HEK293 (cell line): ENCODE results near the gene TFR2.

Experiments used
- CTCF ChIA-PET: fragments of 350-600 bp; formaldehyde crosslinking; extraction: SDS; loops from one replicate; lab custom pipeline; 2021; ENCODE audit warnings: antibody characterized with exemption; lab: Yijun Ruan, JAX
- POLR2A ChIA-PET: fragments of 300-600 bp; formaldehyde crosslinking; extraction: SDS; loops from one replicate; lab custom pipeline; 2020; ENCODE audit warnings: antibody characterized with exemption, inconsistent platforms; lab: Yijun Ruan, JAX
- H3K27ac ChIP-seq: fragments of 200-500 bp; sonication (Bioruptor generic); 2 replicates; pipeline ENCODE4 v1.5.1; 2014; ENCODE audit warnings: low read depth, low read length, control low read depth, inconsistent platforms; ENCODE audit errors: extremely low read depth
- H3K36me3 ChIP-seq, 2 experiments: fragments of 200-500 bp in 1 of 2; sonication (Bioruptor generic) in 1 of 2; 1 replicate in 1 of 2; 2 replicates in 1 of 2; pipeline ENCODE4 v1.5.1; 2014 to 2017; ENCODE audit warnings: inconsistent platforms in 2 of 2, low read length in 2 of 2; ENCODE audit not compliant: control insufficient read depth in 2 of 2, insufficient read depth in 1 of 2
- H3K4me1 ChIP-seq: fragments of 200-500 bp; sonication (Bioruptor generic); 2 replicates; pipeline ENCODE4 v1.5.1; 2014; ENCODE audit warnings: mild to moderate bottlenecking, low read length, inconsistent platforms; ENCODE audit not compliant: control insufficient read depth, insufficient read depth
- H3K4me3 ChIP-seq: 2 replicates; pipeline ENCODE4 v1.5.1; 2011; ENCODE audit warnings: low read depth, mild to moderate bottlenecking, control low read depth, low read length, moderate library complexity
- H3K9me3 ChIP-seq: fragments of 200-500 bp; sonication (Bioruptor generic); 2 replicates; pipeline ENCODE4 v1.5.1; 2014; ENCODE audit warnings: low read depth, low read length, inconsistent platforms; ENCODE audit not compliant: control insufficient read depth, insufficient read depth
- FEZF1 ChIP-seq: fragments of 450-650 bp; formaldehyde crosslinking; IDR thresholded peaks from 2 replicates; pipeline ENCODE4 v1.5.1; 2016; ENCODE audit warnings: missing biosample characterization, missing genetic modification characterization
- IKZF3 ChIP-seq: fragments of 450-650 bp; IDR thresholded peaks from 2 replicates; pipeline ENCODE4 v1.5.0; 2018; ENCODE audit warnings: missing biosample characterization, mild to moderate bottlenecking, missing genetic modification characterization, moderate library complexity
- RBAK ChIP-seq: fragments of 450-650 bp; formaldehyde crosslinking; IDR thresholded peaks from 2 replicates; pipeline ENCODE4 v1.5.1; 2016; ENCODE audit warnings: missing biosample characterization, missing genetic modification characterization
- SP3 ChIP-seq: fragments of 450-650 bp; formaldehyde crosslinking; IDR thresholded peaks from 2 replicates; pipeline ENCODE4 v1.5.1; 2016; ENCODE audit warnings: missing biosample characterization, missing genetic modification characterization
- YY1 ChIP-seq: fragments of 450-650 bp; formaldehyde crosslinking; IDR thresholded peaks from 2 replicates; pipeline ENCODE4 v1.5.1; 2018; ENCODE audit warnings: missing biosample characterization, missing genetic modification characterization
- ZNF121 ChIP-seq: fragments of 450-650 bp; formaldehyde crosslinking; IDR thresholded peaks from 2 replicates; pipeline ENCODE4 v1.5.1; 2016; ENCODE audit warnings: missing biosample characterization, missing genetic modification characterization
- ZNF23 ChIP-seq: fragments of 450-650 bp; formaldehyde crosslinking; IDR thresholded peaks from 2 replicates; pipeline ENCODE4 v1.5.1; 2016; ENCODE audit warnings: missing biosample characterization, missing genetic modification characterization, borderline replicate concordance
- ZNF24 ChIP-seq: fragments of 450-650 bp; formaldehyde crosslinking; IDR thresholded peaks from 2 replicates; pipeline ENCODE4 v1.5.1; 2016; ENCODE audit warnings: missing biosample characterization, missing genetic modification characterization
- ZNF248 ChIP-seq: fragments of 450-650 bp; formaldehyde crosslinking; IDR thresholded peaks from 2 replicates; pipeline ENCODE4 v1.5.1; 2017; ENCODE audit warnings: missing biosample characterization, missing genetic modification characterization
- ZNF302 ChIP-seq: fragments of 450-650 bp; formaldehyde crosslinking; IDR thresholded peaks from 2 replicates; pipeline ENCODE4 v1.5.1; 2016; ENCODE audit warnings: missing biosample characterization, missing genetic modification characterization, low read depth
- ZNF335 ChIP-seq: fragments of 450-650 bp; formaldehyde crosslinking; conservative IDR thresholded peaks from 2 replicates; pipeline ENCODE4 v1.5.1; 2016; ENCODE audit warnings: missing biosample characterization, missing genetic modification characterization
- ZNF433 ChIP-seq: fragments of 450-650 bp; formaldehyde crosslinking; IDR thresholded peaks from 2 replicates; pipeline ENCODE4 v1.5.1; 2016; ENCODE audit warnings: missing biosample characterization, missing genetic modification characterization, low read depth
- ZNF48 ChIP-seq: fragments of 450-650 bp; formaldehyde crosslinking; IDR thresholded peaks from 2 replicates; pipeline ENCODE4 v1.5.1; 2016; ENCODE audit warnings: missing biosample characterization, missing genetic modification characterization
- ZNF561 ChIP-seq: fragments of 450-650 bp; IDR thresholded peaks from 2 replicates; pipeline ENCODE4 v1.5.1; 2018; ENCODE audit warnings: missing biosample characterization, missing genetic modification characterization, borderline replicate concordance
- ZNF623 ChIP-seq: fragments of 450-650 bp; formaldehyde crosslinking; IDR thresholded peaks from 2 replicates; pipeline ENCODE4 v1.5.1; 2016; ENCODE audit warnings: missing biosample characterization, missing genetic modification characterization
- ZNF624 ChIP-seq: fragments of 450-650 bp; formaldehyde crosslinking; IDR thresholded peaks from 2 replicates; pipeline ENCODE4 v1.5.1; 2017; ENCODE audit warnings: missing biosample characterization, missing genetic modification characterization
- ZNF677 ChIP-seq: fragments of 450-650 bp; IDR thresholded peaks from 2 replicates; pipeline ENCODE4 v1.5.0; 2018; ENCODE audit warnings: missing biosample characterization, mild to moderate bottlenecking, missing genetic modification characterization, moderate library complexity
- ZNF776 ChIP-seq: fragments of 450-650 bp; formaldehyde crosslinking; IDR thresholded peaks from 2 replicates; pipeline ENCODE4 v1.5.0; 2017; ENCODE audit warnings: missing biosample characterization, missing genetic modification characterization, borderline replicate concordance
- ZNF843 ChIP-seq: fragments of 450-650 bp; formaldehyde crosslinking; IDR thresholded peaks from 2 replicates; pipeline ENCODE4 v1.5.1; 2016; ENCODE audit warnings: missing biosample characterization, missing genetic modification characterization
- TF ChIP-seq, protein P1 (sequence below): fragments of 450-650 bp; formaldehyde crosslinking; IDR thresholded peaks from 2 replicates; pipeline ENCODE4 v1.5.1; 2016; ENCODE audit warnings: missing biosample characterization, missing genetic modification characterization
- TF ChIP-seq, protein P2 (sequence below): fragments of 450-650 bp; formaldehyde crosslinking; IDR thresholded peaks from 2 replicates; pipeline ENCODE4 v1.5.1; 2016; ENCODE audit warnings: missing biosample characterization, missing genetic modification characterization
- TF ChIP-seq, protein P3 (sequence below): fragments of 450-650 bp; formaldehyde crosslinking; IDR thresholded peaks from 2 replicates; pipeline ENCODE4 v1.5.1; 2016; ENCODE audit warnings: missing biosample characterization, missing genetic modification characterization
- TF ChIP-seq, protein P4 (sequence below): fragments of 450-650 bp; formaldehyde crosslinking; conservative IDR thresholded peaks from 2 replicates; pipeline ENCODE4 v1.5.1; 2016; ENCODE audit warnings: low read depth, missing biosample characterization, missing genetic modification characterization

The TFR2 gene

DNA sequence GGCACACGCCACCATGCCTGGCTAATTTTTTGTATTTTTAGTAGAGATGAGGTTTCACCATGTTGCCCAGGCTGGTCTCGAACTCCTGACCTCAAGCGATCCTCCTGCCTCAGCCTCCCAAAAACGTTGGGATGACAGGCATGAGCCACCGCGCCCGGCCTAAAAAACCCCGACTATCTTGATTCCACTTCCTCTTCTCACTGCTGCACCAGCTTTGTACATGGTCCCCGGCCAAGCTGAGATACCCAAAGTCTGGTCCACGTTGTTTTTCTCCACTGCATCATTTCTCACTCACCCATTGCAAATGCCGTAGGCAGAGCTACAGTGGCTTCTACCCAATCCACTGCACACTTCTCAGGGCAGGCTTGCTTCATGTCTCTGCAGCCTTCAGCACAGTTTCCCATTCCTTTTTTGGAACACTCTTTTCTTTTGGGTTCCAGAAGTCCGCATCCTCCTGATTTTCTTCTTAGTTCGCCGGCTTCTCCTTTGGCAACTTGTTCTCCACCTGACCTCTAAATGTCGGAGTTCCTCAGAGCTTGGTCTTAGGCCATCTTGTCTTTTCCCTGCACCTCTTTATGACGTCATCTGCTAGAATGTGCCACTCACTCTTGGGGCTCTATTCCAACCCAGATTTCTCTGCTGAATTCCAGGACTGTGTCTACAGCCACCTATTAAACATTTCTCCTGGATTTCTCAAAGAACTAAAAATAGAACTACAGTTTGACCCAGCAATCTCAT lies 26.1 kb upstream of the TFR2 start:
- no peak overlapping the region for H3K27ac ChIP-seq
- TF ChIP-seq ZNF843 (tag by site-specific recombination): no peak
- TF ChIP-seq ZNF48 (tag by site-specific recombination): no peak
- no peak for TF ChIP-seq ZNF561 (tag by site-specific recombination)
- TF ChIP-seq ZNF248 (tag by site-specific recombination): no peak
- TF ChIP-seq ZNF624 (tag by site-specific recombination): no peak
- no peak for TF ChIP-seq ZNF121 (tag by site-specific recombination)
- TF ChIP-seq, protein P1, sequence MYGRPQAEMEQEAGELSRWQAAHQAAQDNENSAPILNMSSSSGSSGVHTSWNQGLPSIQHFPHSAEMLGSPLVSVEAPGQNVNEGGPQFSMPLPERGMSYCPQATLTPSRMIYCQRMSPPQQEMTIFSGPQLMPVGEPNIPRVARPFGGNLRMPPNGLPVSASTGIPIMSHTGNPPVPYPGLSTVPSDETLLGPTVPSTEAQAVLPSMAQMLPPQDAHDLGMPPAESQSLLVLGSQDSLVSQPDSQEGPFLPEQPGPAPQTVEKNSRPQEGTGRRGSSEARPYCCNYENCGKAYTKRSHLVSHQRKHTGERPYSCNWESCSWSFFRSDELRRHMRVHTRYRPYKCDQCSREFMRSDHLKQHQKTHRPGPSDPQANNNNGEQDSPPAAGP (tag by site-specific recombination): no peak
- no peak for TF ChIP-seq SP3
- no peak for TF ChIP-seq ZNF335 (tag by site-specific recombination)
- TF ChIP-seq ZNF24 (tag by site-specific recombination): no peak
- no peak for TF ChIP-seq ZNF23 (tag by site-specific recombination)
- no peak for TF ChIP-seq FEZF1 (tag by site-specific recombination)
- TF ChIP-seq, protein P2, sequence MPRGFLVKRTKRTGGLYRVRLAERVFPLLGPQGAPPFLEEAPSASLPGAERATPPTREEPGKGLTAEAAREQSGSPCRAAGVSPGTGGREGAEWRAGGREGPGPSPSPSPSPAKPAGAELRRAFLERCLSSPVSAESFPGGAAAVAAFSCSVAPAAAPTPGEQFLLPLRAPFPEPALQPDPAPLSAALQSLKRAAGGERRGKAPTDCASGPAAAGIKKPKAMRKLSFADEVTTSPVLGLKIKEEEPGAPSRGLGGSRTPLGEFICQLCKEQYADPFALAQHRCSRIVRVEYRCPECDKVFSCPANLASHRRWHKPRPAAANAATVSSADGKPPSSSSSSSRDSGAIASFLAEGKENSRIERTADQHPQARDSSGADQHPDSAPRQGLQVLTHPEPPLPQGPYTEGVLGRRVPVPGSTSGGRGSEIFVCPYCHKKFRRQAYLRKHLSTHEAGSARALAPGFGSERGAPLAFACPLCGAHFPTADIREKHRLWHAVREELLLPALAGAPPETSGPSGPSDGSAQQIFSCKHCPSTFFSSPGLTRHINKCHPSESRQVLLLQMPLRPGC: no peak
- TF ChIP-seq ZNF302 (tag by site-specific recombination): no peak
- no peak for TF ChIP-seq IKZF3
- no peak for TF ChIP-seq ZNF677
- no peaks in the 10 kb centered on the region for H3K4me1 ChIP-seq
- H3K4me3 ChIP-seq: no peak overlapping the region
- no peaks in the 10 kb centered on the region; a peak in 1 of 3 replicates for H3K36me3 ChIP-seq
- POLR2A ChIA-PET: no interaction called here
- CTCF ChIA-PET: interaction anchor here (0.6 to 2.0 kb wide), 2 partner anchors 34 to 58 kb away, joined by 5 to 9 read pairs; no protein-coding TSS in a partner anchor
- H3K9me3 ChIP-seq: no peaks in the 10 kb centered on the region

DNA sequence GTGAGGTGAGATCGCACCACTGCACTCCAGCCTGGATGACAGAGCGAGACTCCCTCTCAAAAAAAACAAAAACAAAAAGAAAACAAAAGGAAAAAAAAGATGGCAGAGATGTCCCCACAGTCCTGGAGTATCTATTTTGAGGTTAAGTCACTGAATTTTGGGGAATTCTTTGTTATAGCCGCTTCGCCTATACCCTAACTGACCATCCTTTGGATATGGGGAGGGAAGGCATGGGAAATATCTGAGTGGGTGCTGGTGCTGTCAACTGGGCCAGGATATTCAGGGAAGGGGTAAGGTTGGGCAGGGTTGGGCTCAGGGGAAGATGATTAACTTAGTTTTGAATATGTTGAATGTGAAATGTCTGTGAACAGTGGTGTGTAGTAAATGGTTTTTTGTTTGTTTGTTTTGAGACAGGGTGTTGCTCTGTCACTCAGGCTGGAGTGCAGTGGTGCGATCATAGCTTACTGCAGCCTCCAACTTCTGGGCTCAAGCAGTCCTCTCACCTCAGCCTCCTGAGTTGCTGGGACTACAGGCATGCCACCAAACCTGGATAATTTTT lies 23.9 kb upstream of the TFR2 start:
- H3K4me1 ChIP-seq: no peaks in the 10 kb centered on the region
- ChIA-PET POLR2A (interaction anchor here (1.8 kb wide), 1 partner anchor 8 kb away, joined by 5 read pairs; the partner anchor contains the start of gene GNB2), CTCF (interaction anchor here (0.6 to 1.3 kb wide), 3 partner anchors 33 to 168 kb away, joined by 3 to 4 read pairs (median 3); no protein-coding TSS in a partner anchor)
- no peak overlapping the region for H3K4me3 ChIP-seq
- H3K36me3 ChIP-seq: no peaks in the 10 kb centered on the region; a peak in 1 of 3 replicates
- H3K9me3 ChIP-seq: no peaks in the 10 kb centered on the region
- H3K27ac ChIP-seq: no peak overlapping the region
- TF ChIP-seq RBAK (tag by site-specific recombination): no peak
- no peak for TF ChIP-seq YY1
- no peak for TF ChIP-seq ZNF623 (tag by site-specific recombination)
- TF ChIP-seq, protein P3, sequence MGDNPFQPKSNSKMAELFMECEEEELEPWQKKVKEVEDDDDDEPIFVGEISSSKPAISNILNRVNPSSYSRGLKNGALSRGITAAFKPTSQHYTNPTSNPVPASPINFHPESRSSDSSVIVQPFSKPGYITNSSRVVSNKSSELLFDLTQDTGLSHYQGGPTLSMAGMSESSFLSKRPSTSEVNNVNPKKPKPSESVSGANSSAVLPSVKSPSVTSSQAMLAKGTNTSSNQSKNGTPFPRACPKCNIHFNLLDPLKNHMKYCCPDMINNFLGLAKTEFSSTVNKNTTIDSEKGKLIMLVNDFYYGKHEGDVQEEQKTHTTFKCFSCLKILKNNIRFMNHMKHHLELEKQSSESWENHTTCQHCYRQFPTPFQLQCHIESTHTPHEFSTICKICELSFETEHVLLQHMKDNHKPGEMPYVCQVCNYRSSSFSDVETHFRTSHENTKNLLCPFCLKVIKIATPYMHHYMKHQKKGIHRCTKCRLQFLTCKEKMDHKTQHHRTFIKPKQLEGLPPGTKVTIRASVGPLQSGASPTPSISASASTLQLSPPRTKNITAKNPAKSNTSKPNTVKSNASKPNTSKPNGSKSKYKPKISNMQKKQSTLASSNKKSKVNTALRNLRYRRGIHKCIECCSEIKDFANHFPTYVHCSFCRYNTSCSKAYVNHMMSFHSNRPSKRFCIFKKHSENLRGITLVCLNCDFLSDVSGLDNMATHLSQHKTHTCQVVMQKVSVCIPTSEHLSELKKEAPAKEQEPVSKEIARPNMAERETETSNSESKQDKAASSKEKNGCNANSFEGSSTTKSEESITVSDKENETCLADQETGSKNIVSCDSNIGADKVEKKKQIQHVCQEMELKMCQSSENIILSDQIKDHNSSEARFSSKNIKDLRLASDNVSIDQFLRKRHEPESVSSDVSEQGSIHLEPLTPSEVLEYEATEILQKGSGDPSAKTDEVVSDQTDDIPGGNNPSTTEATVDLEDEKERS (tag by site-specific recombination): no peak
- TF ChIP-seq ZNF776 (tag by site-specific recombination): no peak
- TF ChIP-seq ZNF433 (tag by site-specific recombination): no peak
- TF ChIP-seq, protein P4, sequence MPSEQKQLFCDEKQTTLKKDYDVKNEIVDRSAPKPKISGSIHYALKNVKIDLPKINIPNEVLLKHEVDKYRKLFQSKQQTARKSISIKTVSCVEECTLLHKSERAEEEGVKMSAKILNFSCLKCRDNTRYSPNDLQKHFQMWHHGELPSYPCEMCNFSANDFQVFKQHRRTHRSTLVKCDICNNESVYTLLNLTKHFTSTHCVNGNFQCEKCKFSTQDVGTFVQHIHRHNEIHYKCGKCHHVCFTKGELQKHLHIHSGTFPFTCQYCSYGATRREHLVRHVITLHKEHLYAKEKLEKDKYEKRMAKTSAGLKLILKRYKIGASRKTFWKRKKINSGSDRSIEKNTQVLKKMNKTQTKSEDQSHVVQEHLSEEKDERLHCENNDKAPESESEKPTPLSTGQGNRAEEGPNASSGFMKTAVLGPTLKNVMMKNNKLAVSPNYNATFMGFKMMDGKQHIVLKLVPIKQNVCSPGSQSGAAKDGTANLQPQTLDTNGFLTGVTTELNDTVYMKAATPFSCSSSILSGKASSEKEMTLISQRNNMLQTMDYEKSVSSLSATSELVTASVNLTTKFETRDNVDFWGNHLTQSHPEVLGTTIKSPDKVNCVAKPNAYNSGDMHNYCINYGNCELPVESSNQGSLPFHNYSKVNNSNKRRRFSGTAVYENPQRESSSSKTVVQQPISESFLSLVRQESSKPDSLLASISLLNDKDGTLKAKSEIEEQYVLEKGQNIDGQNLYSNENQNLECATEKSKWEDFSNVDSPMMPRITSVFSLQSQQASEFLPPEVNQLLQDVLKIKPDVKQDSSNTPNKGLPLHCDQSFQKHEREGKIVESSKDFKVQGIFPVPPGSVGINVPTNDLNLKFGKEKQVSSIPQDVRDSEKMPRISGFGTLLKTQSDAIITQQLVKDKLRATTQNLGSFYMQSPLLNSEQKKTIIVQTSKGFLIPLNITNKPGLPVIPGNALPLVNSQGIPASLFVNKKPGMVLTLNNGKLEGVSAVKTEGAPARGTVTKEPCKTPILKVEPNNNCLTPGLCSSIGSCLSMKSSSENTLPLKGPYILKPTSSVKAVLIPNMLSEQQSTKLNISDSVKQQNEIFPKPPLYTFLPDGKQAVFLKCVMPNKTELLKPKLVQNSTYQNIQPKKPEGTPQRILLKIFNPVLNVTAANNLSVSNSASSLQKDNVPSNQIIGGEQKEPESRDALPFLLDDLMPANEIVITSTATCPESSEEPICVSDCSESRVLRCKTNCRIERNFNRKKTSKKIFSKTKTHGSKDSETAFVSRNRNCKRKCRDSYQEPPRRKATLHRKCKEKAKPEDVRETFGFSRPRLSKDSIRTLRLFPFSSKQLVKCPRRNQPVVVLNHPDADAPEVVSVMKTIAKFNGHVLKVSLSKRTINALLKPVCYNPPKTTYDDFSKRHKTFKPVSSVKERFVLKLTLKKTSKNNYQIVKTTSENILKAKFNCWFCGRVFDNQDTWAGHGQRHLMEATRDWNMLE (tag by site-specific recombination): no peak
